Tongue (tissue), 2 donors: ENCODE data around the gene SPR. TPM values are rescaled to one million over a fixed set of nuclear protein-coding genes. Genes with fewer than 3 reads are reported as not detected.

Experiments used
- DNase-seq: peaks from one replicate; pipeline ENCODE4 v3.0.0-alpha.2; 2015
- total RNA-seq: library from RNA; depleted of rRNA; stranded (reverse); fragments of >200 nt; gene quantifications from one replicate; pipeline ENCODE4 v1.2.3, GENCODE V29; 2014

Gene SPR
- total RNA-seq, 1 donor from 2014 or later = 8.4 TPM

DNA sequence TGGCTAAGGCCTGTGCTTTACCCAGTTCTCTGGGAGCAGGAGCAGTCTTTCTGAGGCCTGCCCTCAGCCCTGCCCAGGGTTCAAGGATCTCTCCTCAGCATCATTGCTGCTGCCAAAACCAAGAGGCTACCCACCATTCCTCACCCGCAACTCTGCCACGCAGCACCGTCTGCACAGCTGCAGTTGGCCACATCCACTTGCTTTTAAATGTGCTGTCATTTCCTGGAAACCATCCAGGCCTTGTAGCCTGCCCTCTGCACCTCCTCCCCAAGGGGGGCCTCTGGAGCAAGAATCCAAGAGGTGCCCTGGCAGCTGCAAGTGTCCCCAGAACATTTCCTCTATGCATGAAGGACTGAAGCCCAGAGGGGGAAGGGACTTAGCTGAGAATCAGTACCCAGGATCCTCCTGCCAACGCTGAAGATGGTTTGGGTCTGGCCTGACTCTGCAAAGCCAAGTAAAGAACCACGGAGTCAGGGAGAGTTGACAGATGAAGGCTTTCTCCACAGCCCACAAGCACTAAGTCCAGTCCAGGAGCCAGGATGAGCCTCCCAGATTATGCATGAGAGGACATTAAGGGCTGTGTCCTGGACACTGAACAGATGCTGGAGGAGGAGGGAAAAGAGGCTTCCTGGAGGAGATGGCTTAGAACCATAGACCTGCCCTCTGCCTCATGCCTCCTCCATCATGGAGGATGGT, 45.0 kb downstream of the SPR start:
- DNase-seq = no peak

DNA sequence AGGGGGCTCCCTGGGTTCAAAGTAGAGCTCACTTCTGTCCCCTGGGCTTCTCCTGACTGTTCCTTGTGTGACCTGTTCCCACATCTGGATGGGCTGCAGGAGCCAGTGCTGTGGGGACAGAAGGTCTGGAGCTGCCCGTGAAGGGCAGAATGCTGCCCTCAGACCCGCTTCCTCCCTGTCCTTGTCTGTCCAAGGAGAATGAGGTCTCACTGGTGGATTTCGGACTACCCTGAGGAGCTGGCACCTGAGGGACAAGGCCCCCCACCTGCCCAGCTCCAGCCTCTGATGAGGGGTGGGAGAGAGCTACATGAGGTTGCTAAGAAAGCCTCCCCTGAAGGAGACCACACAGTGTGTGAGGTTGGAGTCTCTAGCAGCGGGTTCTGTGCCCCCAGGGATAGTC, 45.6 kb downstream of the SPR start:
- DNase-seq = no peak

DNA sequence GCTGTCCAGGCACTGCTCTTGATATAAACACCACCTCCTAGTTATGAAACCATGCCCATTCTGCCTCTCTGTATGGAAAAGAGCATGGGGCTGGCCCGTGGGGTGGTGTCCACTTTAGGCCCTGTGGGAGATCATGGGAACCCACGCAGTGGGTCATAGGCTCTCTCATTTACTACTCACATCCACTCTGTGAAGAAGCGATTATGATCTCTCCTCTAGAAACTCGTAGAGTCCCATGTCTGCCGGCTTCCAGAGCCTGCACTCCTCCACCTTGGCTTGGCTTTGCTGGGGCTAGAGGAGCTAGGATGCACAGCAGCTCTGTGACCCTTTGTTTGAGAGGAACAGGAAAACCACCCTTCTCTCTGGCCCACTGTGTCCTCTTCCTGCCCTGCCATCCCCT, 46.0 kb downstream of the SPR start:
- DNase-seq = no peak

GRCh38 chr2:72933646-72934151, 46.5 kb downstream of the SPR start:
- no peak for DNase-seq

GRCh38 chr2:72934683-72935610, 47.7 kb downstream of the SPR start:
- DNase-seq = no peak

GRCh38 chr2:72935611-72935957, 48.4 kb downstream of the SPR start:
- DNase-seq = no peak

DNA sequence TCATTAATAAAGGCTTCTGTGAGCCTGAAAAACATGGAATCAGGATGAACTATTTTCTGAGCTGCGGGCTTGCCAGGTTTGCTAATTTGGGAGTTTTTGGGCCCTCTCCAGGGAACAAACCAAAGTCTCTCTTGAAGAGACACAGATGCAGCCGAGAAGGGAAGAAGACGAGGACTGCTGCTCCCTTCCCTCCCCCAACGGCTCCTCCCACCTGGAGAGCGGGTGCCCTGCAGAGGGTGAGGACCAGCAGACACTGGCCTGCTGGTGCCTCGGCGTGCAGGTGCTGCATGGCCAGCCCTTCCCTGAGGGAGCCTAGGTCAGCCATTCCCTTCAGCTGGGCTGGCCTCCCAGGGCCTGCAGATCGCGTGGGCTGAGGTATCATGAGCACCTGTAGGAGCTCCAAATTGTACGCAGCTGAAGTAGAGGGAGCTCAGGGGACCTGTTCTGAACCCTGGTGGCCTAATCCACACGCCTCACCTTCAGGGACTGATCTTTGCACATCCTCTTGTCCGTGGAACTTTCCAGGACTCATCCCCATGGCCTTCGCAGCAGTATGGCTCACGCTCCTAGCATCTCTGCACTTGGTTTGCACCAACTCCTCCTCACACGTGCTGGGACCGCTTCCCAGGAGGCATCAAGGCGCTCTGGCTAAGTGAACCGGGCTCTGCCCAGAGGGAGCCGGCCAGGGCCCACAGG, 49.6 kb downstream of the SPR start:
- no peak for DNase-seq

- DNase-seq = peak; percentile 35
Observed at GRCh38 chr2:72937356-72937669, 50.1 kb downstream of the SPR start.

GRCh38 chr2:72938455-72938854, 51.2 kb downstream of the SPR start:
- DNase-seq = no peak

- DNase-seq = no peak
Observed at GRCh38 chr2:72940361-72940760, 53.2 kb downstream of the SPR start.

DNA sequence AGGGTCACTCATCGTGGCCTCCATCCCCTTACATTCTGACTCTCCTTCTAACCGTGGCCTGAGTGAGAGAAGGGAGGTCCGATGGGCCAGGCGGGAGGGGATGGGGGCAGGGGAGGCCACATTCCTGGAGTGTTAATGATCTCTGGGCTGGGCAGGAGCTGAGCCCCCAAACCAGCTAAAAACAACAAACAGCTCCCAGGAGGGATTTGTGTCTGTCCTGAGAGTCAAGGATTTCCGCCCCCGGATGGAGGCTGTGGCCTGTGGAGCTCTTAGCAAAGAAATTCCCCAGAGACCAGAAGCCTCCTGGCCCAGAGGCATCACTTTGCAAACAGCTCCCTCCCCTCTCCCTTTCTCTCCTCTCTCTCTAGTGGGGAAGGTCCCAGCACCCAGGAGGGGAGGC, 53.6 kb downstream of the SPR start:
- no peak for DNase-seq

Other genes starting within 250 kb of the SPR start
- gene EXOC6B, start 61.4 kb upstream of the SPR start, total RNA-seq = 55.2 TPM
- gene EMX1, start 30.1 kb downstream of the SPR start, total RNA-seq = not detected
- gene SFXN5, start 184.3 kb downstream of the SPR start, total RNA-seq = 7.3 TPM
- 24.3 TPM for gene RAB11FIP5, start 225.5 kb downstream of the SPR start, total RNA-seq